ENCODE results near the gene GCC1. TPM values are rescaled to one million over a fixed set of nuclear protein-coding genes. Genes with fewer than 3 reads are reported as not detected.

GCC1 gene
- total RNA-seq, 2 donors from 2014 or later, result 4.9 to 10.1 TPM

DNA sequence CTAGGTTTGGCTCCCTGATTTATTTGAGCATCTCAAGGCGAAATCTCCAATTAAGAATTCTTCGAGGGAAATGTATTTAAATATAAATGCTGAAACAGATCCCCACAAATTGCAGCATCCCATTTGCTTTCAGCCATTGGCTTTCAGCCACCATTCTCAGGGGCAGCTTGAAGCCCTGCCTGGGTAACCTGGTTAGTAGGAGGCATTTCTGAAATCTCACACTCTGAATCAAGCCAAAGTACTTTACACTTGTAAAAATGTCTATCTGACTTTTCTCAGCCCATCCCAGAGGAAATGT, 49.1 kb downstream of the GCC1 start:
- H3K27ac ChIP-seq, result no peak overlapping the region
- TF ChIP-seq, protein P1, sequence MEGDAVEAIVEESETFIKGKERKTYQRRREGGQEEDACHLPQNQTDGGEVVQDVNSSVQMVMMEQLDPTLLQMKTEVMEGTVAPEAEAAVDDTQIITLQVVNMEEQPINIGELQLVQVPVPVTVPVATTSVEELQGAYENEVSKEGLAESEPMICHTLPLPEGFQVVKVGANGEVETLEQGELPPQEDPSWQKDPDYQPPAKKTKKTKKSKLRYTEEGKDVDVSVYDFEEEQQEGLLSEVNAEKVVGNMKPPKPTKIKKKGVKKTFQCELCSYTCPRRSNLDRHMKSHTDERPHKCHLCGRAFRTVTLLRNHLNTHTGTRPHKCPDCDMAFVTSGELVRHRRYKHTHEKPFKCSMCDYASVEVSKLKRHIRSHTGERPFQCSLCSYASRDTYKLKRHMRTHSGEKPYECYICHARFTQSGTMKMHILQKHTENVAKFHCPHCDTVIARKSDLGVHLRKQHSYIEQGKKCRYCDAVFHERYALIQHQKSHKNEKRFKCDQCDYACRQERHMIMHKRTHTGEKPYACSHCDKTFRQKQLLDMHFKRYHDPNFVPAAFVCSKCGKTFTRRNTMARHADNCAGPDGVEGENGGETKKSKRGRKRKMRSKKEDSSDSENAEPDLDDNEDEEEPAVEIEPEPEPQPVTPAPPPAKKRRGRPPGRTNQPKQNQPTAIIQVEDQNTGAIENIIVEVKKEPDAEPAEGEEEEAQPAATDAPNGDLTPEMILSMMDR (IDR thresholded peaks at IDR 0.05), result no peak
- H3K27me3 ChIP-seq, result no peaks in the 10 kb centered on the region

DNA sequence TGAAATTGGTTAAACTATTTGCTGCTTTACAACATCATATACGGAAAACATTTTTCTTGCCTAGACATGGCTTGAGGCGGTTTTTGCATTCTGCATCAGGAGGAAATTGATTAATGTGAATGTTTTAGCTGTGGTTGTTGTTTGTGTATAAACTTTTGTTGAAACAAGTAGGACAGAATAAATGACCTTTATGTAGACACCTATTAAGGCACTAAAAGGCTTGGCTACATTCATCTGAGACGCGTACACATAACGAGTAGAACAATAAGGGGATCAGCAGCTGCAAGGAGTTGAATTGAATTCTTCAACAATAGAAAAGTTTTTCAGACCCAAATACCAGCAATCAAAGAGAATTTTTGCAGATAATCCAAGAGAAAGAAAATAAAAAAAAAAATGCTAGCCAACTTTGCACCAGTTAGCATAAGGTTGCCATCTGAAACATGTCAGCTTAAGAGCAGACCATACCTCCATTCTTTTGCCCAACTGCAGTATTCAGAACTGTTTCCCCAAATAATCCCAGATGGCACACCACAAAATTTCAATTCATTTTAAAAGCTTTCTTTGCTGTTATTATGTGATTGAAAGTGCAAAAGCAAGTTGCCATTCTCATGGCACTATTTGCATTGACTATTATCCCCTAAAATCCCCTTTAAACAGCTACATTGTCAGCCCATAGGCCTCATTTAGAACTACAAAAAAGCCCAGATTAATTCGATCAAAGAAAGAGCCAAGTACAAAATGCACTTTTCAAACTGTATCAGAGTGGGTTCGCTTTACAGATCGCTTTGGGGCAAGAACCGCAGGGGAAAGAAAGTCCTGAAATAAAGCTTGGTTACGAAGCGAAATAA, 49.6 kb downstream of the GCC1 start:
- H3K27me3 ChIP-seq, result no peaks in the 10 kb centered on the region
- no peak overlapping the region for H3K4me3 ChIP-seq
- H3K4me1 ChIP-seq, result peaks cover 0 to 5% of the 10 kb centered on the region in 2 donors
- H3K36me3 ChIP-seq, result no peaks in the 10 kb centered on the region
- DNase-seq (ENCODE audit: low spot score), result no peak
- H3K27ac ChIP-seq, result no peak overlapping the region
- H3K9me3 ChIP-seq, result no peaks in the 10 kb centered on the region
- TF ChIP-seq, protein P1 (IDR thresholded peaks at IDR 0.05), result no peak

More for the DNA sequence above, 49.1 kb downstream of the GCC1 start:
- no peak for DNase-seq (ENCODE audit: low spot score)
- H3K4me3 ChIP-seq, result no peak overlapping the region
- no peaks in the 10 kb centered on the region for H3K9me3 ChIP-seq
- no peaks in the 10 kb centered on the region for H3K36me3 ChIP-seq
- peaks cover 0 to 5% of the 10 kb centered on the region in 2 donors for H3K4me1 ChIP-seq

DNA sequence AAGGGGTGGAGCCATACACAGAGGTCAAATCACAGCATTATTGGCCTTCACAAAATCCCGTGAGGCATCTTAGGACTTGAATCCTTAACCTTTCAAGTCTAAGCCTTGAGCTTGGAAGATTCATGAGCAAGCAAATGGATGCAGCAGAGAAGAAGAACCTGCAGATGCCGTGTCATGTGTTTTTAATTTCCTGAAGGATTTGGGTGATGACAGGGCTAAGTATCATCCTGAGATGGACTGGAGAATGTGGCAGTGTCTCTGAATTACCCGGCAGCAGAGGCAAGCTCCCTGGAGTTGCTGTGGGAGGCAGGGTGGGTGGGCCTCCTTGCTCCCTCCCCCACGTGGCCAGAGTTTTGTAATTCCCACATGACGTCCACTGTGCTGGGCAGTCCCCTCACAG, 50.8 kb downstream of the GCC1 start:
- Histone ChIP-seq H3K4me3 (no peak overlapping the region), H3K9me3 (peaks cover 0 to 6% of the 10 kb centered on the region in 2 donors), H3K4me1 (peaks cover 0 to 5% of the 10 kb centered on the region in 2 donors), H3K36me3 (no peaks in the 10 kb centered on the region), H3K27me3 (no peaks in the 10 kb centered on the region), H3K27ac (no peak overlapping the region)
- no peak for DNase-seq (ENCODE audit: low spot score)
- TF ChIP-seq, protein P1 (IDR thresholded peaks at IDR 0.05), result no peak

DNA sequence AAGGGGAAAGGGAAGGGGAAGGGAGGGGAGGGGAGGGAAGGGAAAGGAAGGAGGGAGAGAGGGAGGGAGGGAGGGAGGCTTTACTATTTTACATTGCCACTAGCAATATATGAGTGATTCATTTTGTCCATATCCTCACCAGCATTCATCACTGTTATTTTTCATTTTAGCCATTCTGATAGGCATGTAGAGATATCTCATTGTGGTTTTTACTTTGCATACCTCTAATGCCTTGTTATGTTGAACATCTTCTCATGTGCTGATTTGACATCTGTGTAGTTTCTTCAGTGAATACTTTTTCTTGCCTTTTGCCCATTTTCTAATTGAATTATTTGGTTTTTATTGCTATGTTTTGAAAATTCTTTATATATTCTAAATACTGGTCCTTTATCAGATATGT, 52.7 kb downstream of the GCC1 start:
- peaks cover 0 to 5% of the 10 kb centered on the region in 2 donors for H3K4me1 ChIP-seq
- no peak overlapping the region for H3K27ac ChIP-seq
- no peak for DNase-seq (ENCODE audit: low spot score)

DNA sequence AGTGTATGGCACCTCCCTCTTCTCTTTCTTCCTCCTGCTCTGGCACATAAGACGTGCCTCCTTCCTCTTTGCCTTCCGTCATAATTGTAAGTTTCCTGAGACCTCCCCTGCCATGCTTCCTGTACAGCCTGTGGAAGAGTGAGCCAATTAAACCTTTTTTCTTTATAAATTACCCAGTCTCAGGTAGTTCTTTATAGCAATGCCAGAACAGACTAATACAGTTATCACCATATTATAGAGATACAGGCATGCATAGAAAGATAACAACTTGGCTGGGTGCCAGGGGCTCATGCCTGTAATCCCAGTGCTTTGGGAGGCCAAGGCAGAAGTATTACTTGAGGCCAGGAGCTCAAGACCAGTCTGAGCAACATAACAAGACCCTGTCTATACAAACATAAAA, 53.2 kb downstream of the GCC1 start:
- DNase-seq (ENCODE audit: low spot score), result no peak
- no peak overlapping the region for H3K27ac ChIP-seq
- H3K4me1 ChIP-seq, result peaks cover 0 to 5% of the 10 kb centered on the region in 2 donors
- TF ChIP-seq, protein P1 (IDR thresholded peaks at IDR 0.05), result no peak
- H3K9me3 ChIP-seq, result peaks cover 0 to 10% of the 10 kb centered on the region in 2 donors
- H3K36me3 ChIP-seq, result no peaks in the 10 kb centered on the region
- no peak overlapping the region for H3K4me3 ChIP-seq
- H3K27me3 ChIP-seq, result no peaks in the 10 kb centered on the region

More for the DNA sequence above, 52.7 kb downstream of the GCC1 start:
- Histone ChIP-seq H3K27me3 (no peaks in the 10 kb centered on the region), H3K36me3 (no peaks in the 10 kb centered on the region), H3K9me3 (peaks cover 0 to 10% of the 10 kb centered on the region in 2 donors), H3K4me3 (no peak overlapping the region)
- TF ChIP-seq, protein P1 (IDR thresholded peaks at IDR 0.05), result no peak

Other genes with a start within 250 kb of the GCC1 start
- 10 to 100 TPM; 23.3 to 24.9 TPM for gene ZNF800, start 192.9 kb downstream of the GCC1 start, total RNA-seq
- 100 to 1,000 TPM; 127 to 146 TPM for gene ARF5, start 2.8 kb upstream of the GCC1 start, total RNA-seq
- 1 to 10 TPM in 1 of 2 donors, not detected in 1; 2.6 TPM for gene FSCN3, start 8.1 kb upstream of the GCC1 start, total RNA-seq
- not detected for gene PAX4, start 32.5 kb upstream of the GCC1 start, total RNA-seq
- gene SND1, start 66.6 kb upstream of the GCC1 start, total RNA-seq, result 10 to 100 TPM; 69.4 to 77.6 TPM

Data from right atrium auricular region (tissue), 2 donors.